ENCODE measurements around the gene KCNH2.

GRCh38 chr7:150897502-150898474 lies 80.3 kb downstream of the KCNH2 start:
- TF ChIP-seq CTCF (IDR thresholded peaks at IDR 0.05) (no peak), POLR2A (IDR thresholded peaks at IDR 0.05) (no peak)

All from body of pancreas (tissue), 4 donors.